WERI-Rb-1 (cell line): ENCODE results near the gene FGD5.
"Not testable (repeated sequence)": the region's sequence is repeated elsewhere in the genome, so short reads cannot be mapped to it uniquely, and the experiment has no call there.

ENCODE experiments used
- DNase-seq: peaks from one replicate; pipeline ENCODE4 v3.0.0-alpha.2; 2020
- H3K27ac ChIP-seq: fragments of 250-450 bp; sonication (Bioruptor Pico); 2 replicates; pipeline ENCODE4 v1.5.1; 2020; ENCODE audit warnings: mild to moderate bottlenecking, moderate library complexity
- H3K27me3 ChIP-seq: fragments of 250-450 bp; sonication (Bioruptor Pico); 2 replicates; pipeline ENCODE4 v1.5.1; 2021; ENCODE audit warnings: mild to moderate bottlenecking, low read depth, moderate library complexity; ENCODE audit not compliant: insufficient read depth, severe bottlenecking
- H3K36me3 ChIP-seq: fragments of 250-450 bp; sonication (Bioruptor Pico); 2 replicates; pipeline ENCODE4 v1.5.1; 2020; ENCODE audit warnings: mild to moderate bottlenecking, moderate library complexity
- H3K4me3 ChIP-seq: 2 replicates; pipeline ENCODE4 v1.5.1; 2011; ENCODE audit warnings: low read depth, mild to moderate bottlenecking, control low read depth, low read length
- H3K9me3 ChIP-seq: fragments of 250-450 bp; sonication (Bioruptor Pico); 2 replicates; pipeline ENCODE4 v1.5.1; 2021; ENCODE audit warnings: mild to moderate bottlenecking, moderate library complexity; ENCODE audit not compliant: severe bottlenecking
- TF ChIP-seq, protein P1 (sequence below): IDR thresholded peaks from 2 replicates; pipeline ENCODE4 v1.5.1; 2011; ENCODE audit warnings: low read depth, mild to moderate bottlenecking, control low read depth, inconsistent platforms, low read length

The FGD5 gene

DNA sequence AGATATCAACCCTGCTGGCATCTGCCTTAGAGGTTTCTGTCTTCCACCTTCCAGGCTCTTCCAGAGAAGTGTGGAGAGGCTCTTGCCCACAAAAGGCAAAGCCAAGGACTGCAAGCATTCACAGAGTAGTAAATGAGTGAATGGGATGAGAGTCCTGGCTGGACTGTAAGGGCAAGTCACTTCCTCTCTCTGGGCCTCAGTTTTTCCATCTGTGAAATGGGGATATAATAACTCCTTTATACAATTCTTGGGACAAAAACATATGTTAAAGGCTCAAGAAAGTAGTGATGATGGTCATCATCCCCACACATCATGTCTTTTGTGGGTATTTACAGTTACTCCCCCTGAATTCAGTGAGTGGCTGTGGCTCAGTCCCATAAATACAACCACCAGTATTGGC lies 10.7 kb upstream of the FGD5 start:
- H3K36me3 ChIP-seq: no peaks in the 10 kb centered on the region
- DNase-seq: no peak
- H3K9me3 ChIP-seq: no peaks in the 10 kb centered on the region
- H3K27ac ChIP-seq: no peak overlapping the region
- TF ChIP-seq, protein P1, sequence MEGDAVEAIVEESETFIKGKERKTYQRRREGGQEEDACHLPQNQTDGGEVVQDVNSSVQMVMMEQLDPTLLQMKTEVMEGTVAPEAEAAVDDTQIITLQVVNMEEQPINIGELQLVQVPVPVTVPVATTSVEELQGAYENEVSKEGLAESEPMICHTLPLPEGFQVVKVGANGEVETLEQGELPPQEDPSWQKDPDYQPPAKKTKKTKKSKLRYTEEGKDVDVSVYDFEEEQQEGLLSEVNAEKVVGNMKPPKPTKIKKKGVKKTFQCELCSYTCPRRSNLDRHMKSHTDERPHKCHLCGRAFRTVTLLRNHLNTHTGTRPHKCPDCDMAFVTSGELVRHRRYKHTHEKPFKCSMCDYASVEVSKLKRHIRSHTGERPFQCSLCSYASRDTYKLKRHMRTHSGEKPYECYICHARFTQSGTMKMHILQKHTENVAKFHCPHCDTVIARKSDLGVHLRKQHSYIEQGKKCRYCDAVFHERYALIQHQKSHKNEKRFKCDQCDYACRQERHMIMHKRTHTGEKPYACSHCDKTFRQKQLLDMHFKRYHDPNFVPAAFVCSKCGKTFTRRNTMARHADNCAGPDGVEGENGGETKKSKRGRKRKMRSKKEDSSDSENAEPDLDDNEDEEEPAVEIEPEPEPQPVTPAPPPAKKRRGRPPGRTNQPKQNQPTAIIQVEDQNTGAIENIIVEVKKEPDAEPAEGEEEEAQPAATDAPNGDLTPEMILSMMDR: no peak
- H3K4me3 ChIP-seq: no peak overlapping the region
- peaks cover 84% of the 10 kb centered on the region for H3K27me3 ChIP-seq

DNA sequence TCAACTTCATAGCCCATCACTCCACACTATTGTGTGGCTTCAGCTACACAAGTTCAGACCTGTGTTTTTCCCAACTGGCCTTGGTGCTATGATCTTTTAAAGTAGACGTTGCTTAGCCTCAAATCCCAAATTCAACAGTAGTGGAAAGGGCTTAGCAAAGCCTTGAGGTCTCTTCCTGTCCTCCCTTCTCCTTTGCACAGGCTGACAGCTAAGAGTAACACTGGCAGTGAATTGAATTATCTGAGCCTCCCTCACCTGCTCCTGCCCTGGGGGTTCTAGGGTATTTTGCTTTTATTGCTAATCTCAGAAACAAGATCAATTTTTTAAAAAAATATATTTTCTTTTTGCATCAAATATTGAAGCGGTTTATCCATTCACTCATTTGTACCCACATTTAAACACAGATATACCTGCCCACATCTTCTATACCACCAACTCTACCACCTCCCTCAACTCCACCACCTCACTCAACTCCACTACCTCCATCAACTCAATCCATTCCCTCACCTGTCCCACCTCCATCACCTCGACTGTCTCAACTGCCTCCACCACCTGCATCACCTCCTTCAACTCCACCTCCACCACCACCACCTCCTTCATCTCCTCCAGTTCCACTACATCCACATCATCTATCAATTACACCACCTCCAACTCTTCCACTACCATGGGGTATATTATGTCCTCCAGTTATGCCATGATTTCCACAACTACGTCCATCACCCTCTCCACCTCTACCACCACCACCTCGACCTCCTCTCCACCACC lies 10.1 kb upstream of the FGD5 start:
- Histone ChIP-seq H3K36me3 (no peaks in the 10 kb centered on the region), H3K9me3 (no peaks in the 10 kb centered on the region), H3K4me3 (no peak overlapping the region), H3K27me3 (peaks cover 84% of the 10 kb centered on the region), H3K27ac (no peak overlapping the region)
- no peak for DNase-seq
- TF ChIP-seq, protein P1: no peak

DNA sequence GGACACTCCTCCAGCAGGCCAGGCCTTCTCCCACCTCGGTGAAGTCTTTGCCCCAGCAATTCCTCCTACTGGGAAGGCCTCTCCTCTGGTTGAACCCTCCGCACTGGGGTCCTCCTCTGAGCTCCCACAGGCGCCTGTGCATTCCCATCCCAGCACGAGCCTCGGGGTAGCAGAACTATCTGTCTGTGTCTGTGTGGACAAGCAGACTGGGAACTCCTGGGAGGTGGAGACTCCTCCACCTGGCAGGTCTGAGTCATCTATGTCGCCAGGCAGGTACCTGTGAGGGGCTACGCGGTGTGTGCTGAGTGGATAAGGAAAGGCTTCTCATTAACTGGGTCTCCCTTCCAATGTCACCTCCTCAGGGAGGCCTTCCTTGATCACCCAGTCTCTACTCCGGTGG lies 9.2 kb upstream of the FGD5 start:
- H3K36me3 ChIP-seq, H3K4me3 ChIP-seq, H3K9me3 ChIP-seq, DNase-seq, H3K27ac ChIP-seq: not testable (repeated sequence)
- H3K27me3 ChIP-seq: peaks cover 84% of the 10 kb centered on the region

DNA sequence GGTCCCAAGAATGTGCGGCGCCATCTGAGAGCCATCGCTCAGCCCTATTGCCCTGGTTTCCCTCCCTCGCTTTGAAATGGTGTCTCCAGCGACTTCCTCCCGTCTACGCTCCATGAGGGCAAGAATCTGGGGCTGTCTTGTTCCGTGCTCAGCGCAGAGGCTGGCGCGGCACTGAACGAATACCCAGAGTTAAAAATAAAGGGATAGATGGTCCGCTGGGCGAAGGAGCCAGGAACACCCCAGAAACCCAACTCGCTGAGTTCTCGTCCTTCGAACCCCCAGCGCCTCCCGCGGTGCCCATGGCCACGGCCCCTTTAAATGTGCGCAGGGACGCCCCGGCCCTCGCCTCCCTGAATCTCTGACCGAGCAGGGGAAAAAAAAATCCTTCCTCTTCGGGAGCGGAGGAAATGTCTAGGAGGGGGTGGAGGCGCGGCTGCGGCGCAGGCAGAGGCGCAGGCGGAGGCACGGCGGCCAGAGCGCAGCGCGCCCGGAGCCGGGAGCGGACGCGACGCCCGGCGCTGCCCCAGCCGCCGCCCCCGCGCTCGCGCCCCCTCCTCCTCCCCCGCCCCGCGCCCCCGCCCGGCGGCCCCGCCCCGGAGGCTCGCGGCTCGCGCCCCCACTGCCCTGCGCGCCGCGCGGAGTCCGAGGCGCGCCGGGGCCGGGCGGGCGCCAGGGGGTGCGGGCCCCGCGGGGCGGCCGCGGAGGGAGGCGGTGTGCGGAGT lies 8.5 kb upstream of the FGD5 start:
- no peaks in the 10 kb centered on the region for H3K36me3 ChIP-seq
- no peak for DNase-seq
- peak overlapping the region; percentile 18; the same call in 1 of the 2 replicates for H3K4me3 ChIP-seq
- TF ChIP-seq, protein P1: no peak
- H3K27ac ChIP-seq: no peak overlapping the region
- H3K27me3 ChIP-seq: peaks cover 84% of the 10 kb centered on the region
- no peaks in the 10 kb centered on the region for H3K9me3 ChIP-seq

DNA sequence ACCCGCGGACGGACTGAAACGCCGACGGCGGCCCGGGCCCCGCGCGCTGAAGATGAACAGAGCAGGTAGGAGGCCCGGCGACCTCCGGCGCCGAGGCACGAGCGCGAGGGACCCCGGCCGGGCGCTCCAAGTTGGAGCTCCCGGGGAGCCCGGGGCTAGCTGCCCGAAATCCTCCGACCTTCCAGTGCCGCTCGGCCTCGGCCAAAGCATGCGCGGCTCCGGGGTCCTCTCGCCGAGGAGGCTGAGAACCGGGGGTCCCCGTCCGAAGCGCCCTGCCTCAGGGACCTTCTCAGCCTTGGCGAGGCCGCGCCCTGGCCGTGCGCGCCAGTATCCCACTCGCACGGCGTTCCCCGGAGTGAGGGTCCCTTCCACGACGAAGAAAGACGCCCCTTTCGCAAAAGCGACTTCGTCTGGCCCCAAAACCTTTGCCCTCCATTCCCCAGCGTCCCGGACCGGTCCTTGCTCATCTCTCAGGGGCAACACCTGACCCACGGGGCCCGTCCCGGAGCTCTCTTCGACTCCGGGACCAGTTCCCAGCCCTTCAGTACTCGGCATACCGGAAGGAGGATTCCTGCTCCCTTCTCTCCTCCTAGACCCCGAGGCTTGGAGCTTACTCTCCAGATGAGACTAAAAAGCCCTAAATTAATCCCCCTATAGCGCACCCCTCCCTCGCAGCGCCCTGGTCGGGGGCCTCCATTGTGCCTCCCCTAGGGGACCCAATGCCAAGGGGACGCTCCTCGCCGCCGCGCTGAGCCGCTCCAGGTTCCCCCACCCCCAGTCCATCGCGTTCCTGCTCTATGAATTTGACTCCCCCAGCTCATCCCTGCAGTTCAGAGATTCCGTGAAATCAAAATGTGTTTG lies 7.7 kb upstream of the FGD5 start:
- no peak for DNase-seq
- Histone ChIP-seq H3K27me3 (peaks cover 88% of the 10 kb centered on the region), H3K4me3 (no peak overlapping the region), H3K36me3 (no peaks in the 10 kb centered on the region), H3K27ac (no peak overlapping the region), H3K9me3 (no peaks in the 10 kb centered on the region)
- TF ChIP-seq, protein P1: no peak

DNA sequence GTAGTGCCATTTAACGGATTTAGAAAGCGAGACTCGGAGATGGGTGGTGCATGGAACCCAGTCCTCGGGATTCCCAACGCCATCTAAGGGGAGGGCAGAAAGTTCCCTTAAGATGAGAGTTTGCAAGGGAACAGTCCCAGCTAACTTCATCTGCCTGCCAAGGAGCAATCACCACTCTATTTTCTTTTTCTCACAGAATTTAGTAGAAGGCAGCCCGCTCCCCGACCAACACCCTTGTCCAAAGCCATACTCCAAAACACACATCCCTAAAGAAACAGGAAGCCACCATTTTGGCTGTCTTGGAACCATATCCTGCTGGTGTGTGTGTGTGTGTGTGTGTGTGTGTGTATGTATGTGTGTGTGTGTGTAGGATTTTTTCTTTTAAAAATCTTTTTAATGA lies 7.1 kb upstream of the FGD5 start:
- no peak for DNase-seq
- Histone ChIP-seq H3K9me3 (no peaks in the 10 kb centered on the region), H3K36me3 (no peaks in the 10 kb centered on the region), H3K27ac (no peak overlapping the region), H3K27me3 (peaks cover 89% of the 10 kb centered on the region), H3K4me3 (no peak overlapping the region)
- TF ChIP-seq, protein P1: no peak
